IPS-NIHi11 (cell line): Measurements from ENCODE around the gene LILRA5.
"Not testable (repeated sequence)": the region's sequence is repeated elsewhere in the genome, so short reads cannot be mapped to it uniquely, and the experiment has no call there.

ENCODE experiments used
- DNase-seq: peaks from one replicate; pipeline ENCODE4 v3.0.0; 2012; ENCODE audit warnings: mixed read lengths, low spot score

Gene LILRA5

DNA sequence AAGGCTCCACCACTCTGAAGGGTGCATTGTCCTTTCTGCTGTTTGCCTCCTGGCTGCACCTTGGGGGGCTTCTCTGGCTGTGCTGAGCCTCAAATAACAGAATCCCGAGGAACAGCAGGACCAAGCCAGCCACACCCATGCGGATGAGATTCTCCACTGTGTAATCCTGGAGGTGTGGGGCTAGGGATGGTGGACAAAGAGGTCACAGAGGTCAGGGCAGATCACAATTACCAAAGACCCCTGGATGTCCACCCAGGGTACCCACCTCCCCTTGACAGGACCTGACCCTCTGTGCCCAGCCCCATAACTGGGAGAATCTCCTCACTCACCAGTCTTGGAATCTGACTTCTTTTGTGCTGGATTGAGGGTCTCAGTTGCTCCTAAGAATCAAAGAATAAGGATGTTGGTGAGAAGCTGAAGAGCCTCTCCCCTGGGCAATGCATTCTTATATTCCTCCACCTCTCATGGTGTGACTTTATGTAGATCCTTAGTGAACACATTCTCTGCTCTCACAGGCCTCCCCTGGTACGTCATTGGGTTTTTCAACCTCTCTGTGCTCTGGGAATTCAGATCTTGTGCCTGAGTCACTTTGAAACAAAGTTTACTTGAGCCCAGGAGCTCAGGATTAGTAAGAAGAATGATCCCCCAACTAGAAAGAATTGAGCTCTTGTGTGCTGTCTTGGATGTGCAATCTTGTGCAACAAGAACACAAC lies 20.8 kb upstream of the LILRA5 start:
- no peak for DNase-seq

DNA sequence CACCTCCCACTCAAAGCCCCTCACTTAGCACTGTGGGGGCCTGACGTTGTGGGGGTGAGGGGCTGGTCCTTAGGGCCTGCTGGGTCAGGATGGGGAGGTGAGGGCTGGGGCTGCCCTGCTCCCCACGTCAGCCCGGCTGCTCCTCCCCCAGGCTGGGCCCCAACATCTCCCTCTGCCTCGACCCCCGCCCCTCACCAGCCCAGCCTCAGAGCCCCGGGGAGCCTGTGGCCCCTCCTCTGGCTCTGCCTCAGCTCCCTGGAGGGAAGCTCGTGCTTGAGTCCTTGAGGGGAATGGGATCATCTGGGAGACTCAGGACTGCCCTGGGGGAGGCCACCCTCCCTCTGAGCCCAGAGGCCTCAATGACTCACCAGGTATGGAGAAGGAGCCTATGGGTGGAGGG lies 19.2 kb upstream of the LILRA5 start:
- DNase-seq: no peak

DNA sequence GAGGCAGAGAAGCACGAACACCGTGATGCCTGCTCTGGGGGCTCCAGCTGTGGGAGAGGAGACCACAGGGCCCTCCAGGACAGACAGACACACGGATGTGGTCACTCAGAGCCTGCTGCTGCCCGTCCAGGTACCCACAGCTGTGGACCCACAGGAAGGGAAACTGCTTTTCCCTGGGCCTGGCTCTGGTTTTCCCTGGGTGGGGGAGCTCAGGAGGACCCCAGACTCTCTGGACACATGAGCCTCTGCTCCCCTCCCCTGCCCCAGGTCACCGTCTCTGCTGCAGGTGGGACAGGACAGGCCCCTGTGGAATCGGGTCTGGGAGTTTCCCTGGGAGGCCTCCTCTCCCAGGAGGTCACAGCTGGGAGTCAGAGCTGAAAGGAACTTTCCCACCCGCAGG lies 18.7 kb upstream of the LILRA5 start:
- no peak for DNase-seq

DNA sequence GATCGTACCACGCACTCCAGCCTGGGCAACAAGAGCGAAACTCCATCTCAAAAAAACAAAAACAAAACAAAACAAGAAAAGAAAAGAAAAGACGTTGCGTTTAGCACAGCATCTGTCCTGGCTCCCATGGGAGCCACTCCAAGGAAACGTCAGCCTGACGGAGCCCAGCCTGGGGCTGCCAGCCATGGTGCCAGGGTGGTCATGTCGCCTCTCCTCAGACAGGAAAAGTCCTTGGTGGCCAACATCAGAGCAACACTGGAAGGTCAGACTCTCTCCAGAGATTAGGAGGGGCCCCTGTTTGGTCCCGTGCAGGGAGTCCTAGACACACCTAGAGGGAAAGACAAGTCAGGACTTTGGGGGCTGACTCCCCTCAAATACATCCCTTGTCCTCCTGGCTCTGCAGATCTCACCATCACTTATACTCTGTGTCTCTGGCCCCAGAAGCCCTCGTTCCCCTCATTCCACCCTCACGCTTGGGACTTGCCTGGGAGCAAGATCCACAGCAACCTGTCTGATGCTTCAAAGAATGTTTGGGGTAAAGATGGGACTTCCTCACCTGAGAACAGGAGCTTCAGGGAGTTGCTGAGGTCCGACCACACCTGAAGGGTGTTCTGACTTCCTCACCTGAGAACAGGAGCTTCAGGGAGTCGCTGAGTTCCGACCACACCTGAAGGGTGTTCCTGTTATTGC lies 16.7 kb upstream of the LILRA5 start:
- DNase-seq: no peak

DNA sequence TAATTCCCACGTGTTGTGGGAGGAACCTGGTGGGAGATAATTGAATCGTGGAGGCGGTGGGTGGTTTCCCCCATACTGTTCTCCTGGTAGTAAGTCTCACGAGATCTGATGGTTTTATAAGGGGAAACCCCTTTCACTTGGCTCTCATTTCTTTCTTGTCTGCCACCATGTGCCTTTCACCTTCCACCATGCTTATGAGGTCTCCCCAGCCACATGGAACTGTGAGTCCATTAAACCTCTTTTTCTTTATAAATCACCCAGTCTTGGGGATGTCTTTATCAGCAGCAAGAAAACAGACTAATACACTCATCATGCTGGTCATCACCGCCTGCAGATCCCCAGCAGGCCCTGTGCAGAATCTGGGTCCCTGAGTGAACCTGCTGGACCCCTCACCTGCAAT lies 15.8 kb upstream of the LILRA5 start:
- not testable (repeated sequence) for DNase-seq

DNA sequence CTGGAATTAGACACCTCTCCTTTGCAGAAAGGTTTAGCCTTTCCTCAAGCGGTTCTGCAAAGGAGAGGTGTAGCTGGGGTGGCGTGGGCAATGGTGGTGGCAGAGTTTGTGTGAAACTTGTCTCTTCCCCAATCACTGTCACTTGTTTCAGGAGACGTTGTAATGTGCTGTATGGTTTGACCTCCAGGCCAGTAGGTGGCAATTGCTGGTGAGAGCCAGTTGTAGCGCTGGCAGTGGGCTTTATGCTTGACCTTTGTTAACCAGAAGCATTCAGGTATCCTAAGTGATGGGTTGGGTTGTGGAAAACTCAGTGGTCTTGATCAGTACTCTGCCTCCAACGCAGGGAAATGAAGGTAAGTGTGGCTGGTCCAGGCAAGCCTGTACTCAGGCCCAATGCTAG lies 12.7 kb upstream of the LILRA5 start:
- DNase-seq: no peak

DNA sequence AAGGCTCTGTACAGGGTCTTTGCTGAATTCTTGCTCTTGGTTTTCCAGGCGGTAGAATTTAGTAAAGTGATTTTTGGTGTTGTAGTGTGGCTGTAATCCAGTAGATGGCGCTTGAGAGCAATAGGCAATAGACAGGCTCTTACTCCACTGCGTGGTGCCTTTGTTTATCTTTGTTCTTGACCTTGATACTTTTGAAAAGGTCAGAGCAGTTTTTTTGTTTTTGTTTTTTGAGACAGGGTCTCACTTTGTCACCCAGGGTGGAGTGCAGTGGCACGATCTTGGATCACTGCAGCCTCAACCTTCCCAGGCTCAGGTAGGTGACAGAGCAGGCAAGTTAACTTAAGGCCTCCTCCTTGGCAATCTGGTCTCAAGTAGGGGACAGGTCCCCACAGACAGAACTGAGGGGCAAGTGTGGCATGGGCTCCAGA lies 12.2 kb upstream of the LILRA5 start:
- DNase-seq: peak; percentile 66

DNA sequence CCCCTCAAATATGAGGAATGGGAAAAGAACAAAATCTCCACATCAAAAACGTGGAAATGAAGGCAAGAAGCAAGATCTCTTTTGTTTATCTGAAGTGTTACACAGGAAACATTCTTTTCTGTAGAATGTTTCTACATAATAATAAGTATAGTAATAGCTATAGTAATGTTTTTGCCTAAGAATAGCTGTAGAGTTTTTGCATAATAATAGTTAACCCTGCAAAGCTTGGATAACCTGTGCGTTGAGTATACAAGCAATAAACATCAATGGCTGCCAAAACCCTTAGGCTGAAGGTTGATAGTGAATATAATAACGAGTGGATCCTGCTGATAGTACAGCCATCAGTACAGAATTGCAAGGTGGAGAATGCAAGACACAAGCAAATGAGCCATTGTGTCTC lies 11.1 kb upstream of the LILRA5 start:
- no peak for DNase-seq

DNA sequence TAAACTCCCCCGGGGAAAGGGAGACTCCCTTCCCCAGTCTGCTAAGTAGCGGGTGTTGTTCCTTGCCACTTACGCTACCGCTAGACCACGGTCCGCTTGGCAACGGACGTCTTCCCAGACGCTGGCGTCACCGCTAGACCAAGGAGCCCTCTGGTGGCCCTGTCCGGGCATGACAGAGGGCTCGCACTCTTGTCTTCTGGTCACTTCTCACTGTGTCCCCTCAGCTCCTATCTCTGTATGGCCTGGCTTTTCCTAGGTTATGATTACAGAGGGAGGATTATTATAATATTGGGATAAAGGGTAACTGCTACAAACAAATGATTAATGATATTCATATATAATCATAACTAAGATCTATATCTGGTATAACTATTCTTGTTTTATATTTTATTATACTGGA lies 10.0 kb upstream of the LILRA5 start:
- not testable (repeated sequence) for DNase-seq

DNA sequence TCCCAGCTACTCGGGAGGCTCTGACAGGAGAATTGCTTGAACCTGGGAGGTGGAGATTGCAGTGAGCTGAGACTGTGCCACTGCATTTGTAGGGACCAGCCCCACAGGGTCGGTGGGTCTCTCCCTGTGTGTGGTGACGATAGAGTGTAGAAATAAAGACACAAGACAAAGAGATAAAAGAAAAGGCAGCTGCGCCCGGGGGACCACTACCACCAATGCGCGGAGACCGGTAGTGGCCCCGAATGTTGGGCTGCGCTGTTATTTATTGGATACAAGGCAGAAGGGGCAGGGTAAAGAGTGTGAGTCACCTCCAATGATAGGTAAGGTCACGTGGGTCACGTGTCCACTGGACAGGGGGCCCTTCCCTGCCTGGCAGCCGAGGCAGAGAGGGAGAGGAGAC lies 9.3 kb upstream of the LILRA5 start:
- not testable (repeated sequence) for DNase-seq

DNA sequence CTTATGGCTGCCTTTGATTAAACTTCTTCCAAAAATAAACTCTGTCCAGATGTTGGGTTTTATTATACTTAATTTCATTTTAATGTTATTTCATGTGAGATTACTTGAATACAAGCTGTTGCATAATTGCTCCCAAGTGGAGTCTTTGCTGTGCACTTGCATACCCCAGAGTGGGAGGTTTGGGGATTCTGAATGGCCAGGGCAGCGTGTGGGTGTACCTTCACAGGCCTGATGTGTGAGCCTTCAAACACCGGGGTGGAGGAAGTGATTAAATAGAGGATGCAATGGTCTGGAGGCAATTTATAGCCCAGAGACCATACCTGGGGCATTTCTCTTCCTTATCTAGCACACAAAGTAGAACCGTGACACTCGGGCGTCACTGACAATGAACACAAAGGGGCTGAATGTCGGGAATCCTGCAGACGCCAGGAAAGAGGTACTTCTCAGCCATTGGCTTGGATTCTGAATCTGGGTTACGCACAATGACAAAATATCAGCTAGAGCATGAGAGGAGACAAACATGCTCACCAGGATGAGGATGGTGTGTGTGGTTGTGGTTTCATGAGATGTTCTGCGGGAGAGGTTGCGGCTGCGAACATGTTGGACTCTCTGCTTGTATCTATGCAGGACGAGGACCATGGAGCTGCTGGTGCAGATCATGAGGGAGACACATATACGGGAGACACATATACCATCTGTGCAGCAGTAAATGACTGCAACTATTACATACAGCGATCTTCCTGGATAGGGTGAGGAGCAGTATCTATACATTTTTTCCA lies 7.1 kb upstream of the LILRA5 start:
- no peak for DNase-seq

DNA sequence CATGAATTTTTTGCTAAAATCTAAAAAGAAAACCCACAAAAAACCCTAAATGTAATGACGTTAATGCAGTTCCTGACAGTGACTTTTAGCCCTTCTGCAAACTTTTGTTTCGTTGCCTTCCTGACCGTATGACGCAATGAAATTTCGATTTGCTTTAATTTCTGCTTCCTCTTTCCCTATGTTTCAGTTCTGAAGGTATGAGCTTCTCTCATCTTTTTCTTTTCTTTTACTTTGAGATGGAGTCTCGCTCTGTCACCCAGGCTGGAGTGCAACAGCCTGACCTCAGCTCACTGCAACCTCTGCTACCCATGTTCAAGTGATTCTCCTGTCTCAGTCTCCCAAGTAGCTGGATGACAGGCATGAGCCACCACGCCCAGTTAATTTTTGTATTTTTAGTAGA lies 6.1 kb upstream of the LILRA5 start:
- no peak for DNase-seq

DNA sequence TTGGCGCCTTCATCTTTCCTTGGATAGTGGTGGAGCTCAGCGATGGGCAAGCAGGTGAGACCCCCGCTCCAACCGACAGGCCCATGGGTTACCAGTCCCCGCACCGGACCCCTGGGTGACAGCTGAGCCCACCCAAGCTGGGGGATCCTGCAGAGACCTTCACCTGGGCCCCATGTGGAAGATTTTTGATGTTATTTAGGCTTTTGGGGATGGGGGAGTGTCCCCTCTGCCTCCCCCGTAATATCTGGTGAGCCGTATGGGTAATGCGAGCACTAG lies 4.9 kb upstream of the LILRA5 start:
- no peak for DNase-seq

DNA sequence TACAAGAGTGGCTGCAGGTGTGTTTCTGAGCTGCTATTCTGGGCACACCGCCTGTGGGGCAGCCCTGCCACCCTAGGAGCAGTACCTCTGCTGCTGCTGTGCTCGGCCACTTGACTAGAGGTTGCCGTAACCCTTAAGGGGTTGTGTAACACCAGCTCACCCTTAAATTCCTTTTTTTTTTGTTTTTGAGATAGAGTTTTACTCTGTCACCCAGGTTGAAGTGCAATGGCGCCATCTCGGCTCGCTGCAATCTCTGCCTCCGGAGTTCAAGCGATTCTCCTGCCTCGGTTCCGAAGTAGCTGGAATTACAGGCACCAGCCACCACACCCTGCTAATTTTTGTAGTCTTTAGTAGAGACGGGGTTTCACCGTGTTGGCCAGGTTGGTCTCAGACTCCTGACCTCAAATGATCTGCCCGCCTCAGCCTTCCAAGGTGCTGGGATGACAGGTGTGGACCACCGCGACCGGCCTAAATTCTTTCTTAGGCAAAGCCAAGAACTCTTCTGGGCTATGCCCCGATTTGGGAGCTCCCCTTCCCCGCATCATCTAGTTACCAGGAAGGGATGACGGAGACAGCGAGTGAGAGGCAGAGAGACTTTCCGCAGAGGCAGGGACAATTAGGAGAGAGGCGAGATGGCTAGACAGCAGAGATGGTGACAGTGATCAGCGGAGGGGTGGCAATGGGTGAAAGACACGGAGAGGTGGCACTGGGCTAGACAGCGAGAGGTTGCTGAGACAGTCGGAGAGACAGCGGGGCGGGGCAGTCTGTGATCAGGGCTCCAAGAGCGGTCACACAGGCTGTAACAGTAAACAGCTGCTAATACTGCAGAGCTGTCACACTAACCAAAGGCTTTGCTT lies 4.4 kb upstream of the LILRA5 start:
- no peak for DNase-seq

DNA sequence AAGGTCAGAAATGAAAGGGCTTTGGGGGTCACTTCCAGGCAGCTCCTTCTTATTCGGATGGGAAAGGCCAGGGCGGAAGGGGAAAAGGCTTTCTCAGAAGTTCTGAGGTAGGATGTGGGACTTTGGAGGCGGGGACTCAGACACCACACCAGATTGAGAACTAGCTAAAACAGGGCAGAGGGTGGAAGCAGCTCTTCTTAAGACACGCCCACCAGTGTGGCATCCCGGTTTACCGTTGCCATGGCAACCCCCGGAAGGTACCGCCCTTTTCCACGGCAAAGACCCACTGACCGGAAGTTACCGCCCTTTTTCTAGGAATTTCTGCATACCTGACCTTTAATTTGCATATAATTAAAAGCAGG lies 3.8 kb upstream of the LILRA5 start:
- peak; percentile 75 for DNase-seq

DNA sequence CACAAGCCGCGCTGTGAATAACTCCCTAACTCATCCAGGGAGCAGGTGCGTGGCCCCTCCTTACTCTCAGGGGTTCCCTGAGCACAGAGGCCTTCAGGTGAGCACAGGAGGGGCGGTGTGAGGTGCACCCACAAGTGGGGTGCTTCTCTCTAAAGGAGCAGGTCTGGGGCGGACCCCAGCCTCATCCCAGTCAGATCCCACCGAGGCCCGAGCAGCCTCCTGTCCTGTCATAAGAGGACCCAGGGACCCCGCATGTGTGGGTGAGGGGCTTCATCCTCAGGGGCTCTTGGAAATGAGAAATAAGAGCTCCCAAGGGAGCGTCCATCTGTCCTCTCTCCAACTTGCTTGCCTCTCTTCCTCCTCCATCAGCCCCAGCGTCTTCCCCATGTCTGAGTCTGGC lies 3.0 kb upstream of the LILRA5 start:
- no peak for DNase-seq

DNA sequence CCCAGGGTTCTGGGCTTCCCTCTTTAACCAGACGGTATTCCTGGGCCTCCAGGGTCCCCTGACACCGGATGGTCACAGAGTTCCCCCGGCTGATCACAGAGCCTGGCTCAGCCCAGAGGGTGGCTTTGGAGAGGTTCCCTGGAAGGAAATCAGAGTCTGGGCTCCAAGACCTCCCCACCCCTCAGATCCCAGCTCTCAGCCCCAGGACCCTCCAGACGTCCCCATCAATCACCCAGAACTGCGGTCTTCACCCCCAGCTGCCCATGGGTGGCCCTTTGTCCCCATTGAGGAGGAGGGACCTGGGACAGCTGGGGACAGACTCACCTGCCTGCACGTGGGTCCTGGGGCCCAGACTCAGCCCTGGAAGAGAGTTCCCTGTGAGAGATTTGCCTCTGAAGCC lies 955 bp downstream of the LILRA5 start:
- no peak for DNase-seq

DNA sequence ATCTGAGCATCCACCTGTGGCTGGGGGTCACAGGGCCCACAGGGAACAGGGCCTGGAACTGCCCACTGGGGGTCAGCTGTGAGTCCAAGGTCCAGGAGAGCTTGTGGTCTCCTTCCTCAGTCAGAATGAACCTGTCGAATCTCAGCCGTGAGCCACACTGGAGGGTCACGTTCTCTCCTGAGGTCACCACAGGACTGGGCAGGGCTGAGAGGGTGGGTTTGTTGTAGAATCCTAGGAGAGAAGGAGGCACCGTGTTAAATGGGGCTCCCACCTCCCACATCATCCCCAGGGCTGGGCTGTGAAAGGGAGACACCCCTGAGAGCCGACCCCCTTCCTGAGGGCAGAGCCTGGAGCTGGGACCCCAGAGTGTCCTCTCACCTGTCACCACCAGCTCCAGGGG lies 1.5 kb downstream of the LILRA5 start:
- DNase-seq: no peak

DNA sequence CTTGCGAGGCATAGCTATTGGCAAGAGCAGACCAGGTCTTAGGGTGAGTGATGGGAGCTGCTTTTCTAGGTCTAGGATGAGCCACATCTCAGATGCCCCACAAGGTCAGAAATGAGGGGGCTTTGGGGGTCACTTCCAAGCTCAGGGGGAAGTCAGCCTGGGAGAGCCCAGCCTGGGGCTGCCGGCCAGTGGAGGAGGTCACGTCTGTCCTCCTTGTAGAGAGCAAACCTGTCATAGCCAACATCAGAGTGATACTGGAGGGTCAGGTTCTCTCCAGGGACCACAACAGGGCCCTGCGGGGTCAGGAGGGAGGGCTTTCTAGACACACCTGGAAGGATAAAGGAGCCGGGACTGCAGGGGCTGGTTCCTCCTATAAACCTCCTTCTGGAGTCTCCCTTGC lies 2.4 kb downstream of the LILRA5 start:
- DNase-seq: no peak

DNA sequence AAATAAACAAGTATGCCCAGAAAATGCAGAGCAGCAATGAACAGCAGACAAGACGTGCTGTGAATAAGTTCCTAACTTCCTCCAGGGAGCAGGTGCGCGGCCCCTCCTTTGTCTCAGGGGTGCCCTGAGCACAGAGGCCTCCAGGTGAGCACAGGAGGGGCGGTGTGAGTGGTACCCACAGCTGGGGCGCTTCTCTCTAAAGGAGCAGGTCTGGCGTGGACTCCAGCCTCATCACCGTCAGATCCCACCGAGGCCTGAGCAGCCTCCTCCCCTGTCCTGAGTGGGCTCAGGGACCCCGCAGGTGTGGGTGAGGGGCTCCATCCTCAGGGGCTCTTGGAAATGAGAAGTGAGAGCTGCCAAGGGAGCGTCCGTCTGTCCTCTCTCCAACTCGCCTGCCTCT lies 3.2 kb downstream of the LILRA5 start:
- no peak for DNase-seq

DNA sequence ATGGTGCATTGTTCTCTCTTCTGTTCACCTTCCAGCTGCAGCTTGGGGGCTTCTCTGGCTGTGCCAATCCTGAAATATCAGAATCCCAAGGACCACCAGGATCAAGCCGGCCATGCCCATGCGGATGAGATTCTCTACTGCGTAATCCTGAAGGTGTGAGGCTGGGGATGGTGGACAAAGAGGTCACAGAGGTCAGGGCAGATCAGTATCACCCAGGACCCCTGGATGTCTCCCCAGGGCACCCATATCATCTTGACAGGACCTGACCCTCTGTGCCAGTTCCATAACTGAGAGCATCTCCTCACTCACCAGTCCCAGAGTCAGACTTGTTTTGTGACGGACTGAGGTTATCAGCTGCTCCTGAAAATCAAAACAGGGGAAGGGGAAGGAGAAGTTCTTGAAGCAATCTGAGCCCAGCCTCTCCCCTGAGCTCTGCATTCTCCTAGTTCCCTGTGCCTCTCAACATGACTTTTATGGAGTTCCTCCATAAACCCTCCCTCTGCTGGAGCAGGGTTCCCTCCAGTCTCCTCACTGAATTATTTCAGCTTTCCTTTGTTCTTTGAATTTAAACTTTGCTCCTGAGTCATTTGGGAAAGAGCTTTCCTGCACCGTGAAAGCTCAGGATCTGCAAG lies 5.5 kb downstream of the LILRA5 start:
- DNase-seq: no peak

DNA sequence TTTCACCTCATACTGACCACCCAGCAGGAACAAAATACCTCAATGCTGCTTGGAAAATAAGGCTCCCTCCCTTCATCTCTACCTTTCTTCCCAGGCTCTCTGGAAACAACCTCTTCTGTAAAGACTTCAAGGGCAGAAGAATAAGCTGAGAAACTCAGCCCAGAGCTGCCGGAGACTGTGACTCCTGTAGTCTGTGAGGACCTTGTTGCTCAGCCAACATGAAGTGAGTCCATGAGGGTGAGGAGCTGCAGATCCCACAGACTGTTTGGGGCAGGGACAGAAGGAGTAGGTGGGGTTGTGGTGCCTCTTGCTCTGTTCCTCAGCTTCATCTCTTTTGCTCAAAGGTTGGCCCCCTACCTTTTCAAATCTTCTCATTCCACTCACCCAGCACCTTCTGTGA lies 7.8 kb downstream of the LILRA5 start:
- DNase-seq: no peak
